ENCODE results near the gene TTF1. TPM values are rescaled to one million over a fixed set of nuclear protein-coding genes. Genes with fewer than 3 reads are reported as not detected.
"Not testable (repeated sequence)": the region's sequence is repeated elsewhere in the genome, so short reads cannot be mapped to it uniquely, and the experiment has no call there.

TTF1 gene
- total RNA-seq, 1 experiment from 2014 or later: 7.9 TPM

- peak; percentile 82 for DNase-seq (ENCODE audit: low spot score)
Observed at GRCh38 chr9:132411091-132411508, 4.5 kb upstream of the TTF1 start.

GRCh38 chr9:132410642-132411041 lies 4.0 kb upstream of the TTF1 start:
- no peak for DNase-seq (ENCODE audit: low spot score)

DNA sequence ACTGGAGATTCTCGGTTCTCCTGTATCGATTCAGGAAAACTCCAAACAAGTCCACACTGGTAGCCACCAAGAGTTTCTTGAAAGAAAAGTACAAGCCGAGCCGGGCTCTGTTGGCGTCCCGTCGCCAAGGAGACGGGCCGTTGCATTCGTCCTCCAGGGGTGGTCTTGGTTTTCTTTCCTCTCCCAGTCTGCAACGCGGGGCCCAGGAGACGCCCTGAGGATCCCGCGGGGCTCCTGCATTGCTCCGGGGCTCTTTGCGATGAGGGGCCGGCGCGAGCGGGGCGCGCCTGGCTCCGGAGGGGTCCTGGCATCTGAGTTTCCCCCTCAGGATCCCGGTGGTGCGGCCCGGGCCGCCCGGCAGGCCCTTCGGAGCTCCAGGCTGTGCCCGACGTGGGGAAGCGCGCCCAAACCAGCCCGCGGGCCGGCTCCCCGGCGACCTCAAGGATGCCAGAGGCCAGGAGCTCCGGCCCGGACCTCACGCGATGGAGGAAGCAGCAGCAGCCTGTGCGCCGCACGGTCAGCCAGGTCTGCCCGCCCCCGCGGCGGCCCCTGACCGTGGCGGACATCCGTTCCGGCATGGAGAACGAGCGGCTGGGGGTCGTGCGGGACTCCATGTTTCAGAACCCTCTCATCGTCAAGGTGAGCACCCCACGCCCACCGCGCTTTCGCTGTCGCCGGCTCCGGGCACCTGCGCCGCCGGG lies 3.3 kb upstream of the TTF1 start, which contains the start of gene CFAP77:
Gene CFAP77 (plus strand): TSS at position 384 of the 701 bp plus-strand sequence. CDS start 61 bp downstream, at position 445.
- peak; percentile 49 for DNase-seq (ENCODE audit: low spot score)

- DNase-seq (ENCODE audit: low spot score): no peak
Observed at GRCh38 chr9:132408521-132408920, 1.9 kb upstream of the TTF1 start.

DNA sequence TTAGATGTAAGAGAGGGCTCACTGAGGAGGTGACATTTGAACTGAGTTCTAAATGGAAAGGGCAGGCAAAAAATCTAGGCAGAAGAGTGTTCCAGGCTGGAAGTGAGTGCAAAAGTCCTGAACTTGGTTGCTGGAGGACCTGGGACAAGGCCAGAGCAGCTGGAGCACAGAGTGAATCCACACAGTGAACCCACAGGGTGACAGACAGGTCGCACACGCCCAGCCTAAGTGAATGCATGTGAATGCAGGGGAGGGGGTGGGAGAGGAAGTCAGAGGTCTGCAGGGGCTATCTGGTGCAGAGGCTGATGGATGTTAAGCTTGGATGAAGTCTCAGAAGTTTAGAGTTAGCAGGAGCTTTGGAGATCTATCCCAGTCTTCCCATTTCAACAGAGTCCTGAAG lies 556 bp upstream of the TTF1 start:
- DNase-seq (ENCODE audit: low spot score): no peak

DNA sequence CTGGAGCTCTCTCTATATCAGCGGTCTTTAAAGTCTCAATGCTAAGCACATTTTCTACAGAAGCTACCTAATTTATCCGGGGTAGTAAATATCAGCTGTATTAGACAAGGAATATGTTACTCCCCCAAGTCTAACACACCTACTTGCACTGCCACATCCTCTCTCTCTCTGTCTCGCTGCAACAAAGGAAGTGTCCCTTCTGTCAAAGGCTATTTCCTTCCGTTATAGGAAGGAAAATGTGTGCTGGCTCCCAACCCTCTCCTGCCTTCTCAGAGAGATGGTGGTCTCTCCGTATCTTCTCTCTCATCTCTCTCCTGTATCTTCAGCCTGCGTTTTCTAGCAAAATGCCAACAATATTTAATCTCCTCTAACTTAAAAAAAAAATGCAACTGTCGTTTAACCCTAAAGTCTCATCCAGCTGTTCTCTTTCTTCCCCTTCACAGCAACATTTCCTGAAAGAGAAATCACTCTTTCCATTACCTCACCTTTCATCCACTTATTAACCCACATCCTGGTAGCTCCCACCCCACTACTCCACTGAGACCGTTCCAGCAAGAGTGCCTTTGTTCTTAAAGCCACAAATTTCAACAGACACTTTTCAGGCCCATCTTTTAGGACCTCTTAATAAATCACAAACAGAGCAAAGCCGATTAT lies 2.3 kb downstream of the TTF1 start:
- DNase-seq (ENCODE audit: low spot score): no peak

DNA sequence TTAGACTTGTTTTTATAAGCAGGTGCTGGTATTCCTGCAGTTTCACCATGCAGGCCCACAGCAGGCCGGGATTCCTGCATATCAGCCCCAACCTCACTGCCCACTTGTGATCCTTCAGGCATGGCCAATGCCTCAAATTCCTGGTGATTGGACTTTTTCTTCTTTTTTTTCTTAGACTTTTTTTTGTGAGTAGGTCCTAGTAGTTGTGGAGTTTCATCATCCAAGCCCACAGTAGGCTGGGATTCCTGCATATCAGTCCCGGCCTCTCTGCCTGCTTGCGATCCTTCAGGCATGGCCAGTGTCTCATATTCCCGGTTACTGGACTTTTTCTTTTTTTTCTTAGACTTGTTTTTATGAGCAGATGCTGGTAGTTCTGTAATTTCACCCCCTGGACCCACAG lies 4.8 kb downstream of the TTF1 start:
- no peak for DNase-seq (ENCODE audit: low spot score)

DNA sequence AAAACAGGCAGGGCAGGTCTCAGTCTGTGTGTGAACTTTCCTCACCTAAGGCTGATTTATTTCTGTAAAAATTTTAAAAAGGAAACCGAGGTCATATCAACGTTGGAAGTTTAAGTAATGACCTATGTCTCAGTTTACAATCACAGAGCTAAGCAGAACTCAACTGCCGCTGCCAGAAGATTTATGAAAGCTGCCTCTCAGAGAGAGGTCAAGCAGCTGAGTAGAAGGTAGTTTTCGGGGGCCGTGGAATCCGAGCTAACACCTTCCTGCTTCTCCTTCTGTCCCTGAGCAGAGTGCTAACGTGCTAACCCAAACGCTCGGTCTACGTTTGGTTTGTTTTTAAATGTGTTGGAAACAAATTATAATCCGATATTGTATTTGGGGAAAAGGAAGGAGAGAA lies 11.1 kb downstream of the TTF1 start:
- DNase-seq (ENCODE audit: low spot score): no peak

DNA sequence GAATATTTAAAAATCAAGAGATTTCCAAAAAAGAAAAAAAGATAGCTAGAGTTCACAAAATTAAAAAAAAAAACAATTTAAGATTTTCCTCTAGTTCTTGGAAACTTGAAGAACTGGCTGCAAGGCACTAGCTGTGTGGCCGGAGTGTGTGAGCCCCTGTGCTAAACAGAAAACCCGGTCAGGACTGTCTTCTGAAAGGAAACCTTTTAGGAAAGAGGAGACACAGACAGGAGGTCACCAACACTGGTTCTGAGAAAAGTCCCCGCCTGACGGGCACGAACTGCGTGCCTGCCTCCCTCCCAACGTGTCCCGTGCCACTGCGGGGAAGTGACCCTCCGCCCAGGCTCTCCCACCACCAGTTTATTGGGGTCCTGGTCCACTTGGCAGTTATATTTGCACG lies 15.2 kb downstream of the TTF1 start:
- DNase-seq (ENCODE audit: low spot score): no peak

DNA sequence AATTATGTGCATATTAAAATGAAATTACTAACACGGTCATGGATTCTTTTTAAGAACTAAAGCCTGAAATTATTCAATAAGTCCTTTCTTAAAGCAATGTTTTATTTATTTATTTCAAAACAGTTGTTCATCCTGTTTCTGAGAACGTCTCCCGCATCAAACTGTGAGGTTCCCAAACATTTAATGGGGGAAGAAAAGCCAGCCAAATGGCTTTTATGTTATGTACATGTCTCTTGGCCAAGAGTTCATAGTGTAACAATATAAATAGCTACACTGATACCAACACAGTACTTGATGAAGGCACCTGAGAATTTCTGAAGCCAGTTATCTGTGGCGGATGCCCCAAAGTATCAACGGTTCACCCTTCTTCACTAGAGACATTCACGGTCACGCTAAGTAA lies 15.7 kb downstream of the TTF1 start:
- DNase-seq (ENCODE audit: low spot score): no peak

DNA sequence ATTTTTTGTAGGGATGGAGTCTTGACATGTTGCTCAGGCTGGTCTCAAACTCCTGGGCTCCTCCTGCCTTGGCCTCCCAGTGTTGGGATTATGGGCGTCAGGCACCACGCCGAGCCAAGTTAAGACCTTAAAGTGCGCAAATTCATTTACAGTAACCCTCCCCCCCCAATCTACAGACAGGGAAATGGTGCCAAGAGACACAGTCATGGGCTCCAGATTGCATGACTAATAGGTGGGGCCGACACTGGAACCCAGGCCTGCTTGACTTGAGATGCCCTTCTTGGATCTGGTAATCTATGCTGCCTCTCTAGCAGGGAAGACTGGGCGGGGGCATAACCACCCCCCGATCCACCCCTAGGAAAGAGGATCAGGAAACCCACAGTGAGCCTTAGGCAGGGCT lies 19.5 kb downstream of the TTF1 start:
- DNase-seq (ENCODE audit: low spot score): no peak

DNA sequence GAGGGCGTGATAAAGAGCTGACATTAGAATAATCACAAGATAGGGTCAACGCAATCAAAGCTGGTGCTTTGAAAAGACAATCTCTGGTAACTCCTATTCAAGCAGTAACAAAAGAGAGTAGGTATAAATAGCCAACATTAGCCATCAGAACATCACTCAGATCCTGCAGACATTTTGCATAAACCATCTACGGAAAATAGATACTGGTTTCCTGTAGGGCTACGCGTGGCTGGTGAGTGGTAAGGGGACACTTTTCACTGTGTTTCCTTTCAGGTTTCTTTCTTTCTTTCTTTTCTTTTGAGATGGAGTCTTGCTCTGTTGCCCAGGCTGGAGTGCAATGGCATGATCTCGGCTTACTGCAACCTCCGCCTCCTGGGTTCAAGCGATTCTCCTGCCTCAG lies 22.3 kb downstream of the TTF1 start:
- DNase-seq (ENCODE audit: low spot score): no peak

DNA sequence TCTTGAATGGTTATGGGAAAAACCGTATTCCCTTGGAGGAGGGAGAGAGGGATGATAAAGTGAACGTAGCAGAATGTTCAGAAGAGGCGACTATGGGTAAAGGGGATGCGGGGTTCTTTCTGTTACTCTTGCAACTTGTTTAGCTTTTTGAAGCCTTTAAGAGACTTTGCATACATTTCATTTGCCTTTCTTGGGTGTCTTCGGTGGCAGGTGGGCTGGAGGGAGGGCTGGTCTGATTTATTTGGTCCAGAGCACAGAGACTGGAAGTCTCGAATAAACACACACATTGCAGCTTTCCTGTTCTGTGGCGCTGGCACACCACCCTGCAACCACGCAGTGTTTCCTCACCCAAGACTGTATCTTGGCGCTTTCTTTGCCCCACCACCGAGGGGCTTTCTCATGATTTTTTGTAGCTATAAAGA lies 23.2 kb downstream of the TTF1 start:
- no peak for DNase-seq (ENCODE audit: low spot score)

DNA sequence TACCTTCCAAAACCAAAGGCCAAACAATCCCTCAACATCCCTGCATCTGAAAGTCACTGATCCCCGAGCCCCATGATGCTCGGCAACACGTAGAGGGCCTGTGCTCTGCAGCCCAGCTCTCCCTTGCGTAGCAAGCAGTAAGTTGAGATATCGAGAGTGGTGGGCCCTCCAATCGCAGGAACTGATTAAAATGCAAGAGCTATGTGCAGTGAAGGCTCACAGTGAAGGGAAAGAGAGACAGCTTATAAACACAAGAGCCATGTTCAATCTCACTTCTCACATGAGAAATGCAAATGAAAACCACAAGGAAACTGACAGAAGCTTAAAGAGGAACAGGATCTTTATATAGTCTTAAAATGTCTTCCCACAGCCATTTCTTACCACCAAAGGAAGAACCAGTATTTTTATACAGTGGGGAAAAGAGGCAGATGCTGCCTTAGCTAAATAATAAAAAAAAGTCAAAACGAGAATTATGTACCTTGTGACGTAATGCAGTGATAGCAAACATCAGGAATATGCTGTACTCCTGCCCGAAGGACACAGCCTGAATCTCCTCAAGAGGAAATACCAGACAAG lies 24.6 kb downstream of the TTF1 start:
- no peak for DNase-seq (ENCODE audit: low spot score)

DNA sequence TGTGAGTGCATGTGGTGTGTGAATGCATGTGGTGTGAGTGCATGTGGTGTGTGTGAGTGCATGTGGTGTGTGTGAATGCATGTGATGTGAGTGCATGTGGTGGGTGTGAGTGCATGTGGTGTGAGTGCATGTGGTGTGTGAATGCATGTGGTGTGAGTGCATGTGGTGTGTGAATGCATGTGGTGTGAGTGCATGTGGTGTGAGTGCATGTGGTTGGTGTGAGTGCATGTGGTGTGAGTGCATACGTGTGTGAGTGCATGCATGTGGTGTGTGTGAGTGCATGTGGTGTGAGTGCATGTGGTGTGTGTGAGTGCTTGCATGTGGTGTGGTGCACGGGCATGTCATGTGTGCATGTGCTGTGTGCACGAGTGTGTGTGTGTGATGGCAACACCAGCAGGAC lies 28.2 kb downstream of the TTF1 start:
- DNase-seq (ENCODE audit: low spot score): not testable (repeated sequence)

- DNase-seq (ENCODE audit: low spot score): not testable (repeated sequence)
Observed at GRCh38 chr9:132377769-132378168, 28.9 kb downstream of the TTF1 start.

DNA sequence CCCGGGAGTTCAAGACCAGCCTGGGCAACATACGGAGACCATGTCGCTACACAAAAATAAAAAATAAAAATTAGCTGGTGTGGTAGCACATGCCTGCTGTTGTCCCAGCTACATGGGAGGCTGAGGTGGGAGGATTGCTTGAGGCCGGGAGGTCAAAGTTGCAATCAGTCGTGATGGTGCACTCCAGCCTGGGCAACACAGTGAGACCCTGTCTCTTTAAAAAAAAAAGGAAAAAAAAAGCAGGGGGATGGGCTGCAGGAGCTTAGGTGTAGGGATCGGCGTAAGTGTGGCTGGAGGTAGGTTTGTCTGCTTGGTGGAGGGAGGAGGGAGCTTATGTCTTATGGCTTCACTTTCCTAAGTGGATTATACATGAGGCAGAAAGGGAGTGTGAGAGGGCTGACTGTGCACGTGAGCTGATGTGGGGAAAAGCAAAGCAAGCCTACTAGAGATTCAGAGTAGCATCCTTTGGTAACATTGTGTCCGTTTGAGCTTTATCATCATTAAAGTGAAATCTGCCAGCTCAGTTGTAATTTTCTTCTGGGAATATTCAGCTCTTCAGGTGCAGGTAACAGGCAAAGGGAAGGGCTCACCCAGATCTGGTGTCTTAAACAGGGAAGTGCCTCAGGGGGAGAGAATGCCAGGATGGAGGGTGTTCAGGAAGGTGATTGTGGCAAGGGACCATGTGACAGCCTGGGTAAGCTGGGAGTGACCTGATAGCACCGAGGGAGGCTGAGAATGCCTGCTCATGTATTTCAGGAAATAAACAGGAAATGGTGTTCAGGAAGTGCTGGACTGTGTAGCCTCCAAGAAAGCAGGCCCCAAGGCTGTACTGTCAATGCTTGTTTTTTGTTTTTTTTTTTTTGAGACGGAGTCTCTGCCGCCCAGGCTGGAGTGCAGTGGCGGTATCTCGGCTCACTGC lies 34.2 kb downstream of the TTF1 start:
- peak; percentile 10 for DNase-seq (ENCODE audit: low spot score)

DNA sequence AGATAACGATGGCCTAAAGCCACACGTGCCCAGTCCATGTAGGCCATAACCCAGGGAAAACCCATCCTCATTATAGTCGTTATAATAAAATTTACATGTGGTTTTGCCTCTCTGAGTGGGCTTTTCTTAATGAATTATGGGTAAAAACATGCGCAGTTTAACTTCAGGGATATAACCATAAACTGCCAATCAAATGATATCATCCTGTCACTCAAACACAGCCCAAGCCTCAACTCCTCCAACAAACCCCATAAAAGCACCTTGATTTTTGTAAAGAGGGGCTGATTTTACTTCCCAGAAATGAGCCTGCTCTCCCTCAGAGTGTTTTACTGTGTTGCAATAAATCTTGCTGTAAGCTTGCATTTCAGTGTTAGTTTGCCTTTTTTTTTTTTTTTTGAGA lies 36.0 kb downstream of the TTF1 start:
- DNase-seq (ENCODE audit: low spot score): no peak

GRCh38 chr9:132369421-132369820 lies 37.2 kb downstream of the TTF1 start:
- no peak for DNase-seq (ENCODE audit: low spot score)

DNA sequence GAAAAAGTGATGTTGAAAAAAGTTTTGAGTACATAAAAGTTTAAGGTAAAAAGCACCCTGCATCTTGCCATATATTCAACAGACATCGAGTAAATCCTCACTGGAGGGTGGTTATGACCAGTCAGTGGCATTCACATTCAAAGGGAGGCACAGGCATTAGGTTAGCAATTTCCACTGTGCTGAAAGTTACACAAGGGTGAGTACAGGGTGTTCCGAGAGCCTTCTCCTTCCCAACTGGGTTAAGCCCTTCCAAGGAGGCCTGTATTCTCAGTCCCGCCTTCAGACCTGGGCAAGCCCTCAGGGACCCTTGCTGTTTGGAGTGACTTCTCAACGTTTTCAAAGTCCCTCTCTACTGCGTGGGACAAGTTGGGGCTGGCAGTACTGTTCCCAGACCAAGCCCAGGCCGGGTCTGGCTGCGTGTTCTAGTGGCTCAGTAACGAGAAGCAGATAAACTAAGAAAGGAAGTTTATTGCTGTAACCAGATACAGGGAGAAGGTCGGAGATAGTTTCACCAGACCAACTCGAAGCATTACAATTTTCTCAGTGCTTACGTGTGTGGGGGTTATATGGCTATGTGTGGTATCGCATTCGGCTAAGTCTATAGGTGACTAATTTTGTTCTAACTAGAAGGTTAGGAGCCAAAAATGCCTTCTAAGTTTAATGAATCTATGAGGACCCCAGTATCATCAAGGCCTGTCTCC lies 38.9 kb downstream of the TTF1 start:
- DNase-seq (ENCODE audit: low spot score): no peak

DNA sequence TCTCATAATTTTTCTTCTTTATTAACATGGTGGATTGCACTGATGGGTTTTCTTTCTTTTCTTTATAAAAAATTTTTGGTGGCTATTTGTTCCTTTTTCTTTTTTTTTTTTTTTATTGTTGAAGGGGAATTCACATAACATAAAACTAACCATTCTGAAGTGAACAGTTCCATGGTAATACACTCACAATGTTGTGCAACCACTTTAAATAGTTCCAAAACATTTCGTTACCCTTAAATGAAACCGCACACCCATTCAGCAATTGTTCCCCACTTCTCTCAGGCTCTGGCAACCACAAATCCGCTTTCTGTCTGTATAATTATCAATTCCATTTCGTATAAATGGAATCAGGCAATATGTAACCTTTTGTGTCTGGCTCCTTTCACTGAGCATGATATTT lies 40.2 kb downstream of the TTF1 start:
- no peak for DNase-seq (ENCODE audit: low spot score)
